Panc1 (cell line): ENCODE results near the gene DNAAF3. TPM values are rescaled to one million over a fixed set of nuclear protein-coding genes. Genes with fewer than 3 reads are reported as not detected.
"Not testable (repeated sequence)": the region's sequence is repeated elsewhere in the genome, so short reads cannot be mapped to it uniquely, and the experiment has no call there.

Experiments used
- ATAC-seq: fragments of 200-7000 bp; cut with Tn5 transposase; 2 replicates; pipeline ENCODE4 v1.9.1; 2020; ENCODE audit warnings: mild to moderate bottlenecking, moderate library complexity
- BruUV-seq: library from RNA; stranded (reverse); fragments of 400-500 nt; replicated peaks from 2 replicates; lab custom pipeline; 2021; lab: Mats Ljungman, UMichigan
- CTCF ChIA-PET: fragments of 300-600 bp; sonication (Branson Sonifier 250); formaldehyde crosslinking; loops from one replicate; lab custom pipeline; 2022; ENCODE audit warnings: antibody characterized with exemption; lab: Charles Lee
- POLR2A ChIA-PET: fragments of 300-600 bp; sonication (Branson Sonifier 250); formaldehyde crosslinking; loops from one replicate; lab custom pipeline; 2022; ENCODE audit warnings: antibody characterized with exemption; lab: Charles Lee
- DNase-seq: peaks from one replicate; pipeline ENCODE4 v3.0.0-alpha.2; 2010; ENCODE audit warnings: low read depth, low spot score
- H3K27ac ChIP-seq: 2 replicates; pipeline ENCODE4 v1.5.1; 2011; ENCODE audit warnings: mild to moderate bottlenecking, low read length, inconsistent platforms
- H3K27me3 ChIP-seq: fragments of 200-500 bp; sonication (Bioruptor generic); 2 replicates; pipeline ENCODE4 v1.6.0; 2014; ENCODE audit warnings: low read length, inconsistent platforms; ENCODE audit not compliant: control insufficient read depth, insufficient read depth
- H3K36me3 ChIP-seq: fragments of 200-500 bp; sonication (Bioruptor generic); 2 replicates; pipeline ENCODE4 v1.5.1; 2014; ENCODE audit warnings: inconsistent platforms, mild to moderate bottlenecking, low read length, moderate library complexity; ENCODE audit not compliant: control insufficient read depth, insufficient read depth
- H3K4me1 ChIP-seq: 2 replicates; pipeline ENCODE4 v1.5.1; 2011; ENCODE audit warnings: inconsistent platforms, mild to moderate bottlenecking, low read length, moderate library complexity; ENCODE audit not compliant: control insufficient read depth, insufficient read depth
- H3K4me3 ChIP-seq, 2 experiments: 2 replicates each; pipeline ENCODE4 v1.5.1; 2011 to 2012; ENCODE audit warnings: low read depth in 2 of 2, low read length in 2 of 2, mild to moderate bottlenecking in 2 of 2, inconsistent platforms in 1 of 2, moderate library complexity in 1 of 2
- H3K9me3 ChIP-seq: fragments of 200-500 bp; sonication (Bioruptor generic); 2 replicates; pipeline ENCODE4 v1.5.1; 2014; ENCODE audit warnings: low read depth, mild to moderate bottlenecking, inconsistent platforms, low read length, moderate library complexity; ENCODE audit not compliant: control insufficient read depth, insufficient read depth
- CTCF ChIP-seq: fragments of 450-650 bp; IDR thresholded peaks from 2 replicates; pipeline ENCODE4 v1.5.1; 2017; ENCODE audit warnings: mild to moderate bottlenecking
- POLR2AphosphoS5 ChIP-seq: IDR thresholded peaks from 2 replicates; pipeline ENCODE4 v1.6.1; 2012; ENCODE audit warnings: mild to moderate bottlenecking, low read depth, low read length, moderate library complexity
- REST ChIP-seq, 2 experiments: IDR thresholded peaks; 2 replicates each; pipeline ENCODE4 v1.6.1; 2011 to 2012; ENCODE audit warnings: low read depth in 2 of 2, control low read depth in 1 of 2, low read length in 1 of 2, mild to moderate bottlenecking in 1 of 2, moderate library complexity in 1 of 2; ENCODE audit not compliant: insufficient read depth in 1 of 2
- SIN3A ChIP-seq: IDR thresholded peaks from 2 replicates; pipeline ENCODE4 v1.6.1; 2012; ENCODE audit warnings: low read depth, mild to moderate bottlenecking, low read length, moderate library complexity, borderline replicate concordance; ENCODE audit not compliant: insufficient read depth
- TCF7L2 ChIP-seq: IDR thresholded peaks from 2 replicates; pipeline ENCODE4 v1.6.1; 2011; ENCODE audit warnings: mild to moderate bottlenecking, low read depth, low read length, inconsistent platforms
- in situ Hi-C: cut with HindIII; loops from 2 replicates; pipeline ENCODE4 v1.10.0; 2016; ENCODE audit warnings: low sequenced_read_pairs, low pct_unique_long_range_greater_than_20kb
- intact Hi-C: fragments of 100-400 bp; cut with micrococcal nuclease; formaldehyde crosslinking; loops from one replicate; pipeline ENCODE4 v1.10.0; 2022; ENCODE audit not compliant: unreplicated experiment
- total RNA-seq: library from RNA; stranded (reverse); gene quantifications from one replicate; pipeline ENCODE4 v1.2.1, GENCODE V29; 2021; ENCODE audit not compliant: unreplicated experiment

Gene DNAAF3
- total RNA-seq, 1 experiment from 2014 or later, result 12.4 TPM

GRCh38 chr19:55206664-55207500 lies 40.5 kb upstream of the DNAAF3 start:
- POLR2A ChIA-PET, result interaction anchor here (0.6 to 0.9 kb wide), 2 partner anchors 10 to 79 kb away, joined by 4 to 12 read pairs; no protein-coding TSS in a partner anchor
- peak; percentile 66 for TF ChIP-seq POLR2AphosphoS5
- no peak for TF ChIP-seq CTCF
- peak; percentile 69; the same call in 1 of the 2 replicates for TF ChIP-seq SIN3A
- TF ChIP-seq TCF7L2, result peak; percentile 76
- peak; percentile 65 for DNase-seq
- peak; percentile 88 for ATAC-seq
- H3K36me3 ChIP-seq, result peaks cover 10% of the 10 kb centered on the region
- CTCF ChIA-PET, result no interaction called here
- in situ Hi-C loops, result no loop called here
- peak overlapping the region; percentile 60 to 100 for H3K4me3 ChIP-seq
- BruUV-seq, result TSS peak; percentile 88
- peaks cover 19% of the 10 kb centered on the region for H3K4me1 ChIP-seq
- H3K9me3 ChIP-seq, result no peaks in the 10 kb centered on the region
- peak overlapping the region; percentile 90 for H3K27ac ChIP-seq
- intact Hi-C loops, result no loop called here
- H3K27me3 ChIP-seq, result no peaks in the 10 kb centered on the region

GRCh38 chr19:55202199-55202598 lies 35.8 kb upstream of the DNAAF3 start:
- H3K9me3 ChIP-seq, ATAC-seq, POLR2A ChIA-PET, H3K27ac ChIP-seq, DNase-seq, intact Hi-C loops, H3K4me1 ChIP-seq, H3K4me3 ChIP-seq, CTCF ChIA-PET, H3K27me3 ChIP-seq, BruUV-seq, in situ Hi-C loops: not testable (repeated sequence)
- peaks cover 17% of the 10 kb centered on the region for H3K36me3 ChIP-seq

DNA sequence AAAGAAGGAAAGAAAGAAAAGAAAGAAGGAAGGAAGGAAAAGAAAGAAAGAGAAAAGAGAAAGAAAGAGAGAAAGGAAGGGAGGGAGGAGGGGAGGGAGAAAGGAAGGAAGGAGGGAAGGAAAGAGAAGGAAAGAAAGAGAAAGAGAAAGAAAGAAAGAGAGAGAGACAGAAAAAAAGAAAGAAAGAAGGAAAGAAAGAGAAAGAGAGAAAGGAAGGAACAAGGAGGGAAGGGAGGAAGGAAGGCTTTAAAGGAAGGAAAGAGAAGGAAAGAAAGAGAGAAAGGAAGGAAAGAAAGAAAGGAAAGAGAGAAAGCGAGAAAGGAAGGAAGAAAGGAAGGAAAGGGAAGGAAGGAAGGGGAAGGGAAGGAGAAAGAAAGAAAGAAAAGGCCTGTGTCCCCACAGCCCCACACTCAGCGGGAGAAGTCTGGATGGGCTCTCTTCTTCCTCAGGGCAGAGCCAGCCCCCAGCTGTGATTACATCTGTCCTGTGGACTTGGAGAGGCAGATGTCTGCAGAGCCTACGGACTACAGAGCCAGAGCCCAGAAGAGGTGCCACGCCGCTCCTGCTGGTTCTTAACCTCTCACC lies 33.3 kb upstream of the DNAAF3 start:
- no peaks in the 10 kb centered on the region for H3K9me3 ChIP-seq
- H3K27ac ChIP-seq, result no peak overlapping the region
- peaks cover 20% of the 10 kb centered on the region for H3K36me3 ChIP-seq
- H3K4me1 ChIP-seq, result no peaks in the 10 kb centered on the region
- in situ Hi-C loops, result no loop called here
- H3K27me3 ChIP-seq, result no peaks in the 10 kb centered on the region
- DNase-seq (no peak), ATAC-seq (no peak)
- intact Hi-C loops, result no loop called here
- ChIA-PET CTCF (no interaction called here), POLR2A (no interaction called here)
- no TSS peak for BruUV-seq
- no peak overlapping the region for H3K4me3 ChIP-seq
- TF ChIP-seq CTCF (no peak), SIN3A (no peak), POLR2AphosphoS5 (no peak), TCF7L2 (no peak), REST (IDR thresholded peaks at IDR 0.05; ENCODE audit: insufficient read depth in 1 of 2, low read depth in 2 of 2, low read length in 1 of 2) (no peak)
